ENCODE data around the gene EIF4E3.

- TF ChIP-seq RCOR1 (IDR thresholded peaks at IDR 0.05; ENCODE audit: low read length) (no peak), SMC3 (IDR thresholded peaks at IDR 0.05; ENCODE audit: low read depth, low read length) (no peak), FOXJ3 (CRISPR knock-in tag; IDR thresholded peaks at IDR 0.05) (no peak), CTCF (IDR thresholded peaks at IDR 0.05) (no peak)
Measured at GRCh38 chr3:71707595-71707994, 17.6 kb downstream of the EIF4E3 start.

Data from SK-N-SH (cell line).